ENCODE results near the gene TRPC5OS.

GRCh38 chrX:111847491-111848133, 28.4 kb upstream of the TRPC5OS start:
- TF ChIP-seq POLR2AphosphoS5 (IDR thresholded peaks at IDR 0.05): no peak
- TF ChIP-seq CTCF (IDR thresholded peaks at IDR 0.05): no peak
- no peak for TF ChIP-seq EP300 (IDR thresholded peaks at IDR 0.05)
- TF ChIP-seq POLR2A (IDR thresholded peaks at IDR 0.05): no peak

All from suprapubic skin (tissue), 4 donors.